WTC11 (cell line): ENCODE measurements around the gene COX8C. TPM values are rescaled to one million over a fixed set of nuclear protein-coding genes. Genes with fewer than 3 reads are reported as not detected.

Experiments used
- ATAC-seq: fragments of 200-7000 bp; cut with Tn5 transposase; 2 replicates; pipeline ENCODE4 v1.10.0; 2021; ENCODE audit warnings: mild to moderate bottlenecking, moderate library complexity
- Bru-seq: library from RNA; stranded (reverse); fragments of 400-500 nt; gene quantifications from one replicate; lab custom pipeline; 2021; lab: Mats Ljungman, UMichigan
- CTCF ChIA-PET: fragments of 300-600 bp; sonication (Branson Sonifier 250); formaldehyde crosslinking; loops from one replicate; lab custom pipeline; 2021; ENCODE audit warnings: antibody characterized with exemption; lab: Charles Lee
- POLR2A ChIA-PET: fragments of 350-600 bp; sonication (Branson Sonifier 250); formaldehyde crosslinking; loops from one replicate; lab custom pipeline; 2021; ENCODE audit warnings: antibody characterized with exemption; lab: Charles Lee
- DNase-seq: peaks from one replicate; pipeline ENCODE4 v3.0.0; 2021; ENCODE audit warnings: low spot score
- H3K27ac Mint-ChIP-seq: 2 replicates; pipeline ENCODE4 v1.8.0; 2021; ENCODE audit warnings: mixed read lengths
- H3K27me3 Mint-ChIP-seq: 2 replicates; pipeline ENCODE4 v1.8.0; 2021; ENCODE audit warnings: low read depth, mild to moderate bottlenecking, moderate library complexity, mixed read lengths
- H3K36me3 Mint-ChIP-seq: 2 replicates; pipeline ENCODE4 v1.8.0; 2021; ENCODE audit warnings: mixed read lengths
- H3K4me1 Mint-ChIP-seq: 2 replicates; pipeline ENCODE4 v1.8.0; 2022; ENCODE audit warnings: mixed read lengths
- H3K4me3 Mint-ChIP-seq: 2 replicates; pipeline ENCODE4 v1.8.0; 2021; ENCODE audit warnings: mild to moderate bottlenecking, moderate library complexity, mixed read lengths
- H3K9me3 Mint-ChIP-seq: 2 replicates; pipeline ENCODE4 v1.8.0; 2021; ENCODE audit warnings: mixed read lengths
- CREM ChIP-seq: sonication (generic); formaldehyde crosslinking; IDR thresholded peaks from 2 replicates; pipeline ENCODE4 v1.8.1; 2022; ENCODE audit warnings: mild to moderate bottlenecking, missing genetic modification reagents, moderate library complexity
- EMX1 ChIP-seq: fragments of 250-450 bp; sonication (Bioruptor Pico); IDR thresholded peaks from 2 replicates; pipeline ENCODE4 v1.8.0; 2021; ENCODE audit warnings: mild to moderate bottlenecking
- FOXJ3 ChIP-seq: sonication (generic); formaldehyde crosslinking; IDR thresholded peaks from 2 replicates; pipeline ENCODE4 v1.9.0; 2021; ENCODE audit warnings: missing genetic modification reagents, mild to moderate bottlenecking, borderline replicate concordance
- NFE2L1 ChIP-seq: sonication (generic); formaldehyde crosslinking; IDR thresholded peaks from 2 replicates; pipeline ENCODE4 v1.8.1; 2023; ENCODE audit warnings: missing genetic modification reagents
- NFYB ChIP-seq: sonication (generic); formaldehyde crosslinking; conservative IDR thresholded peaks from 2 replicates; pipeline ENCODE4 v1.8.0; 2022; ENCODE audit warnings: low read depth, missing genetic modification reagents
- OVOL2 ChIP-seq: fragments of 250-450 bp; sonication (Bioruptor Pico); IDR thresholded peaks from 2 replicates; pipeline ENCODE4 v1.9.0; 2021; ENCODE audit warnings: mild to moderate bottlenecking, borderline replicate concordance
- RORB ChIP-seq: fragments of 250-450 bp; sonication (Bioruptor Pico); IDR thresholded peaks from 2 replicates; pipeline ENCODE4 v1.9.0; 2021; ENCODE audit warnings: mild to moderate bottlenecking
- STAT6 ChIP-seq: sonication (generic); formaldehyde crosslinking; conservative IDR thresholded peaks from 2 replicates; pipeline ENCODE4 v1.8.1; 2023; ENCODE audit warnings: mild to moderate bottlenecking, low read depth, missing genetic modification reagents, moderate library complexity
- TCF7 ChIP-seq: sonication (generic); formaldehyde crosslinking; IDR thresholded peaks from 2 replicates; pipeline ENCODE4 v1.8.0; 2022; ENCODE audit warnings: mild to moderate bottlenecking, low read depth, missing genetic modification reagents, moderate library complexity
- ZMAT4 ChIP-seq: fragments of 250-450 bp; sonication (Bioruptor Pico); IDR thresholded peaks from 2 replicates; pipeline ENCODE4 v1.9.0; 2021; ENCODE audit warnings: mild to moderate bottlenecking
- ZNF121 ChIP-seq: sonication (generic); formaldehyde crosslinking; IDR thresholded peaks from 2 replicates; pipeline ENCODE4 v1.8.0; 2023; ENCODE audit warnings: missing genetic modification reagents
- ZNF416 ChIP-seq: fragments of 250-450 bp; sonication (Bioruptor Pico); IDR thresholded peaks from 2 replicates; pipeline ENCODE4 v1.9.0; 2021; ENCODE audit warnings: mild to moderate bottlenecking, inconsistent platforms
- ZNF423 ChIP-seq: fragments of 250-450 bp; sonication (Bioruptor Pico); IDR thresholded peaks from 2 replicates; pipeline ENCODE4 v2.1.2; 2022; ENCODE audit warnings: mild to moderate bottlenecking, moderate library complexity
- ZNF671 ChIP-seq: fragments of 250-450 bp; sonication (Bioruptor Pico); IDR thresholded peaks from 2 replicates; pipeline ENCODE4 v1.8.0; 2021; ENCODE audit warnings: mild to moderate bottlenecking
- long read RNA-seq, 3 experiments: library from RNA in 1 of 3; library from capped mRNA in 1 of 3; library from polyadenylated mRNA in 1 of 3; unstranded in 2 of 3; stranded (forward) in 1 of 3; transcript quantifications; one replicate each; pipeline ENCODE4 v2.0.0, GENCODE V29; 2021
- total RNA-seq: library from RNA; stranded (reverse); gene quantifications from 3 replicates; pipeline ENCODE4 v1.2.3, GENCODE V29; 2021
- TF ChIP-seq, protein P1 (sequence below): sonication (generic); formaldehyde crosslinking; IDR thresholded peaks from 2 replicates; pipeline ENCODE4 v1.8.1; 2022; ENCODE audit warnings: low read depth, mild to moderate bottlenecking, moderate library complexity, missing genetic modification reagents, borderline replicate concordance
- TF ChIP-seq, protein P2 (sequence below): sonication (generic); formaldehyde crosslinking; IDR thresholded peaks from 2 replicates; pipeline ENCODE4 v1.8.1; 2022; ENCODE audit warnings: mild to moderate bottlenecking, moderate library complexity, missing genetic modification reagents
- TF ChIP-seq, protein P3 (sequence below): sonication (generic); formaldehyde crosslinking; conservative IDR thresholded peaks from 2 replicates; pipeline ENCODE4 v1.8.1; 2022; ENCODE audit warnings: mild to moderate bottlenecking, missing genetic modification reagents
- TF ChIP-seq, protein P4 (sequence below): sonication (generic); formaldehyde crosslinking; IDR thresholded peaks from 2 replicates; pipeline ENCODE4 v1.8.1; 2022; ENCODE audit warnings: missing genetic modification reagents, borderline replicate concordance
- TF ChIP-seq, protein P5 (sequence below): fragments of 250-450 bp; sonication (Bioruptor Pico); IDR thresholded peaks from 2 replicates; pipeline ENCODE4 v2.1.2; 2022; ENCODE audit warnings: mild to moderate bottlenecking, moderate library complexity
- TF ChIP-seq, protein P6 (sequence below): sonication (generic); formaldehyde crosslinking; IDR thresholded peaks from 2 replicates; pipeline ENCODE4 v1.8.0; 2022; ENCODE audit warnings: mild to moderate bottlenecking, missing genetic modification reagents
- TF ChIP-seq, protein P7 (sequence below): sonication (generic); formaldehyde crosslinking; IDR thresholded peaks from 2 replicates; pipeline ENCODE4 v1.8.1; 2023; ENCODE audit warnings: mild to moderate bottlenecking, missing genetic modification reagents
- TF ChIP-seq, protein P8 (sequence below): sonication (generic); formaldehyde crosslinking; IDR thresholded peaks from 2 replicates; pipeline ENCODE4 v1.8.0; 2022; ENCODE audit warnings: mild to moderate bottlenecking, missing genetic modification reagents

COX8C gene
- not detected in 3 replicates for total RNA-seq
- percentile 36 among the genes with signal in this experiment for Bru-seq, nascent RNA
- long read RNA-seq, experiment 1: 0 reads
- long read RNA-seq, experiment 2: 0 reads
- long read RNA-seq, experiment 3: 0 reads

GRCh38 chr14:93346926-93347721, at the start of gene COX8C:
Gene COX8C (plus strand): TSS chr14:93347182. CDS start chr14:93347269, 87 bp downstream.
- POLR2A ChIA-PET: no interaction called here
- CTCF ChIA-PET: no interaction called here
- peaks cover 30% of the 10 kb centered on the region for H3K36me3 Mint-ChIP-seq
- TF ChIP-seq, protein P1, sequence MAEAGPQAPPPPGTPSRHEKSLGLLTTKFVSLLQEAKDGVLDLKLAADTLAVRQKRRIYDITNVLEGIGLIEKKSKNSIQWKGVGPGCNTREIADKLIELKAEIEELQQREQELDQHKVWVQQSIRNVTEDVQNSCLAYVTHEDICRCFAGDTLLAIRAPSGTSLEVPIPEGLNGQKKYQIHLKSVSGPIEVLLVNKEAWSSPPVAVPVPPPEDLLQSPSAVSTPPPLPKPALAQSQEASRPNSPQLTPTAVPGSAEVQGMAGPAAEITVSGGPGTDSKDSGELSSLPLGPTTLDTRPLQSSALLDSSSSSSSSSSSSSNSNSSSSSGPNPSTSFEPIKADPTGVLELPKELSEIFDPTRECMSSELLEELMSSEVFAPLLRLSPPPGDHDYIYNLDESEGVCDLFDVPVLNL (CRISPR knock-in tag): no peak
- TF ChIP-seq FOXJ3: no peak
- no peak for TF ChIP-seq RORB (CRISPR knock-in tag)
- TF ChIP-seq STAT6 (CRISPR knock-in tag): no peak
- no peak within 1 kb of the TSS for H3K27ac Mint-ChIP-seq
- no peaks in the 10 kb centered on the region; the same call in 1 of the 2 replicates for H3K27me3 Mint-ChIP-seq
- DNase-seq (peak; percentile 17), ATAC-seq (peak; percentile 22)
- peaks cover 33% of the 10 kb centered on the region for H3K9me3 Mint-ChIP-seq
- H3K4me3 Mint-ChIP-seq: no peak within 1 kb of the TSS
- H3K4me1 Mint-ChIP-seq: peaks cover 41% of the 10 kb centered on the region

- ATAC-seq: no peak
These were observed 47.6 kb upstream of the COX8C start for GRCh38 chr14:93299416-93299815.

More at GRCh38 chr14:93299416-93299815, 47.6 kb upstream of the COX8C start:
- Mint-ChIP-seq H3K9me3 (no peaks in the 10 kb centered on the region), H3K27me3 (no peaks in the 10 kb centered on the region), H3K36me3 (no peaks in the 10 kb centered on the region; the same call in 1 of the 2 replicates), H3K4me3 (no peak overlapping the region), H3K4me1 (peaks cover 50% of the 10 kb centered on the region), H3K27ac (peak overlapping the region; percentile 62; the same call in 1 of the 2 replicates)
- ChIA-PET POLR2A (interaction anchor here (0.7 kb wide), 1 partner anchor 269 kb away, joined by 6 read pairs; no protein-coding TSS in a partner anchor), CTCF (interaction anchor here (1.2 kb wide), 1 partner anchor 265 kb away, joined by 3 read pairs; no protein-coding TSS in a partner anchor)
- no peak for DNase-seq
- TF ChIP-seq CREM (no peak), ZNF121 (no peak), EMX1 (CRISPR knock-in tag) (no peak), NFE2L1 (no peak), ZNF671 (no peak), OVOL2 (CRISPR knock-in tag) (no peak), ZNF423 (CRISPR knock-in tag) (no peak), NFYB (no peak), ZMAT4 (no peak), ZNF416 (CRISPR knock-in tag) (no peak), TCF7 (no peak)
- TF ChIP-seq, protein P2, sequence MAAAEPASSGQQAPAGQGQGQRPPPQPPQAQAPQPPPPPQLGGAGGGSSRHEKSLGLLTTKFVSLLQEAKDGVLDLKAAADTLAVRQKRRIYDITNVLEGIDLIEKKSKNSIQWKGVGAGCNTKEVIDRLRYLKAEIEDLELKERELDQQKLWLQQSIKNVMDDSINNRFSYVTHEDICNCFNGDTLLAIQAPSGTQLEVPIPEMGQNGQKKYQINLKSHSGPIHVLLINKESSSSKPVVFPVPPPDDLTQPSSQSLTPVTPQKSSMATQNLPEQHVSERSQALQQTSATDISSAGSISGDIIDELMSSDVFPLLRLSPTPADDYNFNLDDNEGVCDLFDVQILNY: no peak
- TF ChIP-seq, protein P3, sequence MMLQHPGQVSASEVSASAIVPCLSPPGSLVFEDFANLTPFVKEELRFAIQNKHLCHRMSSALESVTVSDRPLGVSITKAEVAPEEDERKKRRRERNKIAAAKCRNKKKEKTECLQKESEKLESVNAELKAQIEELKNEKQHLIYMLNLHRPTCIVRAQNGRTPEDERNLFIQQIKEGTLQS: no peak
- TF ChIP-seq, protein P4, sequence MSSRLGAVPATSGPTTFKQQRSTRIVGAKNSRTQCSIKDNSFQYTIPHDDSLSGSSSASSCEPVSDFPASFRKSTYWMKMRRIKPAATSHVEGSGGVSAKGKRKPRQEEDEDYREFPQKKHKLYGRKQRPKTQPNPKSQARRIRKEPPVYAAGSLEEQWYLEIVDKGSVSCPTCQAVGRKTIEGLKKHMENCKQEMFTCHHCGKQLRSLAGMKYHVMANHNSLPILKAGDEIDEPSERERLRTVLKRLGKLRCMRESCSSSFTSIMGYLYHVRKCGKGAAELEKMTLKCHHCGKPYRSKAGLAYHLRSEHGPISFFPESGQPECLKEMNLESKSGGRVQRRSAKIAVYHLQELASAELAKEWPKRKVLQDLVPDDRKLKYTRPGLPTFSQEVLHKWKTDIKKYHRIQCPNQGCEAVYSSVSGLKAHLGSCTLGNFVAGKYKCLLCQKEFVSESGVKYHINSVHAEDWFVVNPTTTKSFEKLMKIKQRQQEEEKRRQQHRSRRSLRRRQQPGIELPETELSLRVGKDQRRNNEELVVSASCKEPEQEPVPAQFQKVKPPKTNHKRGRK: no peak
- TF ChIP-seq, protein P5, sequence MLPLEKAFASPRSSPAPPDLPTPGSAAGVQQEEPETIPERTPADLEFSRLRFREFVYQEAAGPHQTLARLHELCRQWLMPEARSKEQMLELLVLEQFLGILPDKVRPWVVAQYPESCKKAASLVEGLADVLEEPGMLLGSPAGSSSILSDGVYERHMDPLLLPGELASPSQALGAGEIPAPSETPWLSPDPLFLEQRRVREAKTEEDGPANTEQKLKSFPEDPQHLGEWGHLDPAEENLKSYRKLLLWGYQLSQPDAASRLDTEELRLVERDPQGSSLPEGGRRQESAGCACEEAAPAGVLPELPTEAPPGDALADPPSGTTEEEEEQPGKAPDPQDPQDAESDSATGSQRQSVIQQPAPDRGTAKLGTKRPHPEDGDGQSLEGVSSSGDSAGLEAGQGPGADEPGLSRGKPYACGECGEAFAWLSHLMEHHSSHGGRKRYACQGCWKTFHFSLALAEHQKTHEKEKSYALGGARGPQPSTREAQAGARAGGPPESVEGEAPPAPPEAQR (CRISPR knock-in tag): no peak
- TF ChIP-seq, protein P6, sequence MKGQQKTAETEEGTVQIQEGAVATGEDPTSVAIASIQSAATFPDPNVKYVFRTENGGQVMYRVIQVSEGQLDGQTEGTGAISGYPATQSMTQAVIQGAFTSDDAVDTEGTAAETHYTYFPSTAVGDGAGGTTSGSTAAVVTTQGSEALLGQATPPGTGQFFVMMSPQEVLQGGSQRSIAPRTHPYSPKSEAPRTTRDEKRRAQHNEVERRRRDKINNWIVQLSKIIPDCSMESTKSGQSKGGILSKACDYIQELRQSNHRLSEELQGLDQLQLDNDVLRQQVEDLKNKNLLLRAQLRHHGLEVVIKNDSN (CRISPR knock-in tag): no peak
- TF ChIP-seq, protein P7, sequence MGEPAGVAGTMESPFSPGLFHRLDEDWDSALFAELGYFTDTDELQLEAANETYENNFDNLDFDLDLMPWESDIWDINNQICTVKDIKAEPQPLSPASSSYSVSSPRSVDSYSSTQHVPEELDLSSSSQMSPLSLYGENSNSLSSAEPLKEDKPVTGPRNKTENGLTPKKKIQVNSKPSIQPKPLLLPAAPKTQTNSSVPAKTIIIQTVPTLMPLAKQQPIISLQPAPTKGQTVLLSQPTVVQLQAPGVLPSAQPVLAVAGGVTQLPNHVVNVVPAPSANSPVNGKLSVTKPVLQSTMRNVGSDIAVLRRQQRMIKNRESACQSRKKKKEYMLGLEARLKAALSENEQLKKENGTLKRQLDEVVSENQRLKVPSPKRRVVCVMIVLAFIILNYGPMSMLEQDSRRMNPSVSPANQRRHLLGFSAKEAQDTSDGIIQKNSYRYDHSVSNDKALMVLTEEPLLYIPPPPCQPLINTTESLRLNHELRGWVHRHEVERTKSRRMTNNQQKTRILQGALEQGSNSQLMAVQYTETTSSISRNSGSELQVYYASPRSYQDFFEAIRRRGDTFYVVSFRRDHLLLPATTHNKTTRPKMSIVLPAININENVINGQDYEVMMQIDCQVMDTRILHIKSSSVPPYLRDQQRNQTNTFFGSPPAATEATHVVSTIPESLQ (CRISPR knock-in tag): no peak
- TF ChIP-seq, protein P8, sequence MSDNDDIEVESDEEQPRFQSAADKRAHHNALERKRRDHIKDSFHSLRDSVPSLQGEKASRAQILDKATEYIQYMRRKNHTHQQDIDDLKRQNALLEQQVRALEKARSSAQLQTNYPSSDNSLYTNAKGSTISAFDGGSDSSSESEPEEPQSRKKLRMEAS: no peak
